Measurements from ENCODE around the gene LRCH1. TPM values are rescaled to one million over a fixed set of nuclear protein-coding genes. Genes with fewer than 3 reads are reported as not detected.
A peak's percentile ranks its signal among the peaks of the same experiment; 100 is the strongest.

LRCH1 gene
- total and polyA plus RNA-seq, 2 experiments from 2014 or later, result 6.0 to 14.6 TPM

DNA sequence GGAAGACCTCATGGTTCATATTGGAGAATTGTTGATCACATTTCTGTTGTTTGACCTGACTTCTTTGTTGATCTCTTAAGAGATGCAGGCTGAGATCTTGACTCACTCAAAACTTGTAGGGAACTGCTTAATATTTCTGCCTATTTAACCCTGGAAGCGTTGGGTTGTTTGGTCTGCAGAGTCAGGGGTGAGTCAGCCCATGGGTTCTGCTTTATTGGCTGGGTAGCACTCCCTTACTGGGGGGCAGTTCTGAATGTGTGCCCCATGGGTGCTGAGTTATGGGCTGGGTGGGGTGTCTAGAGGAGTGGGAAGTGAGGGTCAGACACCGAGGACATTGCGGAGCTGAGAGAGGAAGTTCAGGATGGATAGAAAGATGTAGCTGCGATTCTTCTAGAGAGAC lies 87.9 kb downstream of the LRCH1 start:
- peaks cover 68% of the 10 kb centered on the region for H3K4me1 ChIP-seq (ENCODE audit: low read depth)
- H3K27me3 ChIP-seq, result no peaks in the 10 kb centered on the region
- no peak overlapping the region for H3K27ac ChIP-seq
- no peaks in the 10 kb centered on the region for H3K9me3 ChIP-seq (ENCODE audit: low read depth)
- no peaks in the 10 kb centered on the region for H3K36me3 ChIP-seq
- TF ChIP-seq, protein P1, sequence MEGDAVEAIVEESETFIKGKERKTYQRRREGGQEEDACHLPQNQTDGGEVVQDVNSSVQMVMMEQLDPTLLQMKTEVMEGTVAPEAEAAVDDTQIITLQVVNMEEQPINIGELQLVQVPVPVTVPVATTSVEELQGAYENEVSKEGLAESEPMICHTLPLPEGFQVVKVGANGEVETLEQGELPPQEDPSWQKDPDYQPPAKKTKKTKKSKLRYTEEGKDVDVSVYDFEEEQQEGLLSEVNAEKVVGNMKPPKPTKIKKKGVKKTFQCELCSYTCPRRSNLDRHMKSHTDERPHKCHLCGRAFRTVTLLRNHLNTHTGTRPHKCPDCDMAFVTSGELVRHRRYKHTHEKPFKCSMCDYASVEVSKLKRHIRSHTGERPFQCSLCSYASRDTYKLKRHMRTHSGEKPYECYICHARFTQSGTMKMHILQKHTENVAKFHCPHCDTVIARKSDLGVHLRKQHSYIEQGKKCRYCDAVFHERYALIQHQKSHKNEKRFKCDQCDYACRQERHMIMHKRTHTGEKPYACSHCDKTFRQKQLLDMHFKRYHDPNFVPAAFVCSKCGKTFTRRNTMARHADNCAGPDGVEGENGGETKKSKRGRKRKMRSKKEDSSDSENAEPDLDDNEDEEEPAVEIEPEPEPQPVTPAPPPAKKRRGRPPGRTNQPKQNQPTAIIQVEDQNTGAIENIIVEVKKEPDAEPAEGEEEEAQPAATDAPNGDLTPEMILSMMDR (IDR thresholded peaks at IDR 0.05; ENCODE audit: low read depth, low read length), result no peak
- no peak for DNase-seq (ENCODE audit: low read depth in 1 of 2, low spot score in 1 of 2)
- no peak overlapping the region for H3K4me3 ChIP-seq

GRCh38 chr13:46641274-46642081 lies 88.5 kb downstream of the LRCH1 start:
- Histone ChIP-seq H3K4me3 (no peak overlapping the region), H3K9me3 (ENCODE audit: low read depth) (no peaks in the 10 kb centered on the region), H3K27ac (no peak overlapping the region), H3K27me3 (no peaks in the 10 kb centered on the region), H3K4me1 (ENCODE audit: low read depth) (peaks cover 72% of the 10 kb centered on the region), H3K36me3 (no peaks in the 10 kb centered on the region)
- DNase-seq (ENCODE audit: low read depth in 1 of 2, low spot score in 1 of 2), result peak in 1 of 2 donors; percentile 56
- TF ChIP-seq, protein P1 (IDR thresholded peaks at IDR 0.05; ENCODE audit: low read depth, low read length), result no peak

DNA sequence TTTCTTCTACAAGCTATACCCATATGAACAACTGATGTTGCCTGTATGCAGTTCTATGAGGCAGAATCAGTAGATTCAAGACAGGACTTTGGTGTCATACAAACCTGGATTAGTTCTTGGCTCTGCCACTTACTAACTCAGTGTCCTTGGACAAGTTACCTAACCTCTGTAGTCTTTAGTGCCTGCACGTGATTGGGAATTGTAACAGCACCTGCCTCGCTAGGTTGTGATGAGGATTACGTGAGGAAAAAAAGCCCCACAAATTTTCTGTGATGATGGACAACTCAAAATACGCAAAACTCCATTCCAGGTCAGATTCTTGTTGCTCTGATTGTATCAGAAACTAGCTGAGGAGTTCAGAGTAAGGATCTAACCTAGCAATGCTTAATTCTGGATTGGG lies 89.3 kb downstream of the LRCH1 start:
- H3K9me3 ChIP-seq (ENCODE audit: low read depth), result no peaks in the 10 kb centered on the region
- H3K27ac ChIP-seq, result peak overlapping the region; percentile 78
- peaks cover 64% of the 10 kb centered on the region for H3K4me1 ChIP-seq (ENCODE audit: low read depth)
- TF ChIP-seq, protein P1 (IDR thresholded peaks at IDR 0.05; ENCODE audit: low read depth, low read length), result no peak
- H3K36me3 ChIP-seq, result no peaks in the 10 kb centered on the region
- no peak overlapping the region for H3K4me3 ChIP-seq
- no peaks in the 10 kb centered on the region for H3K27me3 ChIP-seq
- DNase-seq (ENCODE audit: low read depth in 1 of 2, low spot score in 1 of 2), result no peak

DNA sequence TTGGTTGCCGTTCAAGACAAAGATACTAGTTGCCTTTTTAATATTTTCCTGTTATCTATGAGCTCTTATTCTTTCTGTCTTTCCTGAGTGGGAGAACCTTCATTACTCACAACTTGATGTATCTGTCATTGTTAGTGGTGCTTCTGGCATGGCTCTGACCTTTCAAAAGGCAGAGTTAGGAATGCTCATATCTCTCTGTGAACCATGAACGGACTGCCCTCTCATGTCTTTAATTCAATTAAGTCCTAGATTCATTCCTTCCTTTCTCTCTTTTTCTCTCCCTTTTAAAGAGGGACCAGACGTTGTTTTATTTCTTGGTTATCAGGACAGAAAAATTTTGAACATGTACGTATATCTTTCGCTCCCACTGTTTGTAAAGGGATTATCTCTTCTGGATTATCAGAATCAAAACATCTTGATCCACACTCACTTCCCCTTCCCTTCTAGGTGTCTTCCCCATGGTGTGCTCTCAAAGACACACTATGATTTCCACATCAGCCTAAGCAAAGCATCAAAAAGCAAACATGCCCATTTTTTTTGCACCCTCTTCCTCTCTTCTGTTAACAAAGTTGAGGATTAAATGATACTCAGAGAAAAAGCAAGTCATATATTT lies 90.3 kb downstream of the LRCH1 start:
- Histone ChIP-seq H3K9me3 (ENCODE audit: low read depth) (no peaks in the 10 kb centered on the region), H3K27ac (peak overlapping the region; percentile 78), H3K4me1 (ENCODE audit: low read depth) (peaks cover 60% of the 10 kb centered on the region), H3K36me3 (no peaks in the 10 kb centered on the region), H3K4me3 (no peak overlapping the region), H3K27me3 (no peaks in the 10 kb centered on the region)
- TF ChIP-seq, protein P1 (IDR thresholded peaks at IDR 0.05; ENCODE audit: low read depth, low read length), result no peak
- peak; percentile 38 to 39 for DNase-seq (ENCODE audit: low read depth in 1 of 2, low spot score in 1 of 2)

GRCh38 chr13:46644816-46645215 lies 91.8 kb downstream of the LRCH1 start:
- TF ChIP-seq, protein P1 (IDR thresholded peaks at IDR 0.05; ENCODE audit: low read depth, low read length), result no peak
- Histone ChIP-seq H3K4me1 (ENCODE audit: low read depth) (peaks cover 48% of the 10 kb centered on the region), H3K9me3 (ENCODE audit: low read depth) (no peaks in the 10 kb centered on the region), H3K27me3 (no peaks in the 10 kb centered on the region), H3K27ac (peak overlapping the region; percentile 78), H3K4me3 (no peak overlapping the region), H3K36me3 (no peaks in the 10 kb centered on the region)
- DNase-seq (ENCODE audit: low read depth in 1 of 2, low spot score in 1 of 2), result no peak

Measured in cardiac muscle cell (in vitro differentiated cells and primary cell).